Anterior cingulate cortex (tissue), 58 donors: ENCODE measurements around the gene TTC36.
"Not testable (repeated sequence)": the region's sequence is repeated elsewhere in the genome, so short reads cannot be mapped to it uniquely, and the experiment has no call there.

ENCODE experiments used
- DNase-seq, 58 donors: peaks; one replicate each; lab custom pipeline; 2025; lab: John Stamatoyannopoulos, UW

TTC36 gene

DNA sequence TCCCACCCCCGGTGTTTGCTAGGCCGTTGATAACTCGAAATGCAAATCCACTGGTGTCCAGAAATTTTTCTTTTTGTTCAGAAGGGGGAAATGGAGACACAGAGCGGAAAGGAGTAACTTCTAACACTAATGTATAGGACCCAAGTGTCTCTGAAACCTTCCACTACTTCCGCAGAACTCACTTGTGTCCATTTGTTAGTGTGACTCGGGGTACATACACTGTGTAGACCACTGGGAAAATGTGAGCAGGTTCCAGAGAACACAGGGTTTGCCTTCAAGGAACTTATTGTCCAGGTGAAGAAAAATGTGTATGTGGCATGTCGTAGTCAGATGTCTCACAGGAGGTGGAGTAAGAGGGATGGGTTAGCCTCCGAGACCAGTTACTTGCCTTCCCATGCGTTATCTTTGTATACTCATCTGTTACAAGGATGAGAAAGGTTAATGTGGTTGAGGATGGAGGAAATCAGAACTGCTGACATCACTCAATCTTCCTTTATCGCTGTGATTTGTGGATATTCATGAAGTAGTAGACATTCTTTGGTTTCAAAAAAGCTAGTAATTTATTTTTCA lies 45.8 kb downstream of the TTC36 start:
- DNase-seq = peak in 1 of 58 donors; percentile 16

DNA sequence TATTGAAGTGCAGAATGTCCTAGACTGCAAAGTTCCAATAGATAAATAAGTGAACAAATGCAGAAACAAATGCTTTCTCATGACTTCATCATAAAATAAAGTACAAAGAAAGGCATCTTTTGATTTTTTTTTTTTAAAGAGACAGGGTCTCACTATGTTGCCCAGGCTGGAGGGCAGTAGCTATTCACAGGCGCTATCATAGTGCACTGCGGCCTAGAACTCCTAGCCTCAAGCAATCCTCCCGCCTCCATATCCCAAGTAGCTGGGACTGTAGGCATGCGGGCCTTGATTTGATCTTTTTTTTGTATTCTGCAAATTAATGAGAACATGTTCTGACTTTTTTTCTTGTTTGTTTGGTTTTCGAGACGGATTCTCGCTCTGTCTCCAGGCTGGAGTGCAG lies 47.4 kb downstream of the TTC36 start:
- DNase-seq = no peak

DNA sequence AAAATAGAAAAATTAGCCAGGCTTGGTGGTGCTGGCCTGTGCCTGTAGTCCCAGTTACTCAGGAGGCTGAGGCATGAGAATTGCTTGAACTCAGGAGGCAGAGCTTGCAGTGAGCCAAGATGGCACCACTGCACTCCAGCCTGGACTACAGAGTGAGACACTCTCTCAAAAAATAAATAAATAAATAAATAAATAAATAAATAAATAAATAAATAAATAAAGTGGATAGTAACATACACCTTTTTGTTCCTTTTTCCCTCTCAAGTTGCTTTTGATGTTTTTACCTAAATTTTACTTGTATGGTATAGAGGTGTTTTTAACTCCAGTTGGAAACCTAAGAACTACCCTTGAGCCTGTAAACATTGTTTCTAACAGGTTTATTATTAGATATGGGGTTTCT lies 50.7 kb downstream of the TTC36 start:
- not testable (repeated sequence) for DNase-seq
